ENCODE measurements around the gene WDFY3. TPM values are rescaled to one million over a fixed set of nuclear protein-coding genes. Genes with fewer than 3 reads are reported as not detected.
A peak's percentile ranks its signal among the peaks of the same experiment; 100 is the strongest.

The WDFY3 gene
- total and polyA plus RNA-seq, 10 donors: 1.6 to 208 (median 127) TPM

GRCh38 chr4:84965553-84966381 is 723 bp downstream of the WDFY3 start:
- Histone ChIP-seq H3K27me3 (replicated peaks in 1 of 7) (peaks cover 0 to 41% (median 7%) of the 10 kb centered on the region in 7 donors), H3K36me3 (no peaks in the 10 kb centered on the region), H3K27ac (peak overlapping the region; percentile 54 to 98 (median 93)), H3K4me1 (peaks cover 3 to 65% (median 24%) of the 10 kb centered on the region in 6 donors), H3K9me3 (no peaks in the 10 kb centered on the region), H3K4me3 (peak overlapping the region; percentile 50 to 85 (median 68))
- DNase-seq: peak; percentile 87
- TF ChIP-seq POLR2A (IDR thresholded peaks at IDR 0.05) (no peak), POLR2AphosphoS5 (IDR thresholded peaks at IDR 0.05) (peak in 1 of 3 donors; percentile 23), CTCF (IDR thresholded peaks at IDR 0.05 in 8 of 11, conservative IDR thresholded peaks at IDR 0.05 in 3 of 11) (peak in 1 of 11 experiments; percentile 16)
- intact Hi-C loops (cut with DNase I; ENCODE audit: low total_unique reads): no loop called here
- 3 to 11% (median 4%) methylated on average over 14 to 98 of the region's 98 CpGs for WGBS, 5 donors

GRCh38 chr4:84964995-84965552 is 1.4 kb downstream of the WDFY3 start:
- peaks cover 3 to 69% (median 24%) of the 10 kb centered on the region in 6 donors for H3K4me1 ChIP-seq
- H3K27ac ChIP-seq: peak overlapping the region in 7 of 8 donors; percentile 88 to 98 (median 93)
- no peaks in the 10 kb centered on the region for H3K9me3 ChIP-seq
- no peaks in the 10 kb centered on the region for H3K36me3 ChIP-seq
- peaks cover 0 to 41% (median 7%) of the 10 kb centered on the region in 7 donors for H3K27me3 ChIP-seq (replicated peaks in 1 of 7)
- no peak for DNase-seq
- WGBS, 5 donors: 74 to 88% (median 83%) methylated on average over 6 of the region's 6 CpGs
- no peak for TF ChIP-seq CTCF (IDR thresholded peaks at IDR 0.05 in 8 of 11, conservative IDR thresholded peaks at IDR 0.05 in 3 of 11)
- TF ChIP-seq POLR2A (IDR thresholded peaks at IDR 0.05): no peak
- no peak for TF ChIP-seq POLR2AphosphoS5 (IDR thresholded peaks at IDR 0.05)
- intact Hi-C loops (cut with DNase I; ENCODE audit: low total_unique reads): no loop called here
- H3K4me3 ChIP-seq: peak overlapping the region; percentile 50 to 85 (median 68)

GRCh38 chr4:84962102-84962501 is 4.4 kb downstream of the WDFY3 start:
- no peak for DNase-seq
- Histone ChIP-seq H3K4me1 (peaks cover 3 to 78% (median 27%) of the 10 kb centered on the region in 6 donors), H3K4me3 (no peak overlapping the region)

More at GRCh38 chr4:84962102-84962501, 4.4 kb downstream of the WDFY3 start:
- no peak for TF ChIP-seq CTCF (IDR thresholded peaks at IDR 0.05 in 8 of 11, conservative IDR thresholded peaks at IDR 0.05 in 3 of 11)
- no peak for TF ChIP-seq POLR2A (IDR thresholded peaks at IDR 0.05)
- TF ChIP-seq POLR2AphosphoS5 (IDR thresholded peaks at IDR 0.05): no peak
- intact Hi-C loops (cut with DNase I; ENCODE audit: low total_unique reads): no loop called here
- Histone ChIP-seq H3K9me3 (no peaks in the 10 kb centered on the region), H3K27me3 (replicated peaks in 1 of 7) (peaks cover 0 to 34% (median 7%) of the 10 kb centered on the region in 7 donors), H3K36me3 (no peaks in the 10 kb centered on the region), H3K27ac (no peak overlapping the region)
- WGBS, 5 donors: 77 to 89% (median 84%) methylated on average over 5 of the region's 5 CpGs

Data from spleen (tissue), 11 donors.